Esophagus muscularis mucosa (tissue), 4 donors: ENCODE data around the gene THSD4. TPM values are rescaled to one million over a fixed set of nuclear protein-coding genes. Genes with fewer than 3 reads are reported as not detected.

Experiments used
- DNase-seq: peaks from one replicate; pipeline ENCODE4 v3.0.0-alpha.2; 2017; ENCODE audit errors: extremely low spot score
- H3K27ac ChIP-seq, 4 donors: fragments of 200-600 bp; sonication (generic); replicated peaks in 1 of 4; 1 replicate in 3 of 4; 2 replicates in 1 of 4; pipeline ENCODE4 v1.5.1; 2016 to 2019; ENCODE audit warnings: mild to moderate bottlenecking in 1 of 4
- H3K27me3 ChIP-seq, 4 donors: fragments of 200-600 bp; sonication (generic); one replicate each; pipeline versions ENCODE4 v1.5.1 to v1.6.0; 2016 to 2019
- H3K36me3 ChIP-seq, 4 donors: fragments of 200-600 bp; sonication (generic); one replicate each; pipeline ENCODE4 v1.5.1; 2016 to 2019
- H3K4me1 ChIP-seq, 4 donors: fragments of 200-600 bp; sonication (generic); one replicate each; pipeline ENCODE4 v1.5.1; 2016 to 2019
- H3K4me3 ChIP-seq, 4 donors: fragments of 200-600 bp; sonication (generic); 1 replicate in 2 of 4; 2 replicates in 2 of 4; pipeline ENCODE4 v1.5.1; 2016 to 2019; ENCODE audit warnings: mild to moderate bottlenecking in 4 of 4, moderate library complexity in 1 of 4
- H3K9me3 ChIP-seq, 4 donors: fragments of 200-600 bp; sonication (generic); 1 replicate in 3 of 4; 2 replicates in 1 of 4; pipeline ENCODE4 v1.5.1; 2016 to 2019
- EP300 ChIP-seq: sonication (generic); formaldehyde crosslinking; IDR thresholded peaks from one replicate; pipeline ENCODE4 v1.6.1; 2017; ENCODE audit warnings: antibody characterized with exemption
- POLR2A ChIP-seq: fragments of 450-650 bp; IDR thresholded peaks from one replicate; pipeline ENCODE4 v1.6.1; 2017; ENCODE audit warnings: antibody characterized with exemption, moderate library complexity, mild to moderate bottlenecking, low read depth
- POLR2AphosphoS5 ChIP-seq, 2 donors: sonication (generic); formaldehyde crosslinking; IDR thresholded peaks; one replicate each; pipeline ENCODE4 v1.6.1; 2017; ENCODE audit warnings: antibody characterized with exemption in 2 of 2
- WGBS: methylation state at CpG from one replicate; pipeline ENCODE4 v1.1.5; 2018; 5-methylcytosine and 5-hydroxymethylcytosine counted together
- intact Hi-C: fragments of 100-400 bp; cut with DNase I; formaldehyde crosslinking; loops from one replicate; pipeline ENCODE4 v1.15.1; 2023
- total RNA-seq, 4 donors: library from RNA; depleted of rRNA; stranded (reverse); fragments of >200 nt; gene quantifications; one replicate each; pipeline versions ENCODE4 v1.1.0 to v1.2.1, GENCODE V29; 2016
- TF ChIP-seq, protein P1 (sequence below), 3 experiments: fragments of 200-600 bp in 2 of 3; fragments of 450-650 bp in 1 of 3; sonication (generic) in 2 of 3; IDR thresholded peaks; one replicate each; pipeline ENCODE4 v1.5.1; 2017 to 2019; ENCODE audit warnings: antibody characterized with exemption in 3 of 3, mild to moderate bottlenecking in 2 of 3, moderate library complexity in 1 of 3

Gene THSD4
- total RNA-seq, 4 donors from 2014 or later, result 3.2 to 6.6 (median 5.6) TPM

DNA sequence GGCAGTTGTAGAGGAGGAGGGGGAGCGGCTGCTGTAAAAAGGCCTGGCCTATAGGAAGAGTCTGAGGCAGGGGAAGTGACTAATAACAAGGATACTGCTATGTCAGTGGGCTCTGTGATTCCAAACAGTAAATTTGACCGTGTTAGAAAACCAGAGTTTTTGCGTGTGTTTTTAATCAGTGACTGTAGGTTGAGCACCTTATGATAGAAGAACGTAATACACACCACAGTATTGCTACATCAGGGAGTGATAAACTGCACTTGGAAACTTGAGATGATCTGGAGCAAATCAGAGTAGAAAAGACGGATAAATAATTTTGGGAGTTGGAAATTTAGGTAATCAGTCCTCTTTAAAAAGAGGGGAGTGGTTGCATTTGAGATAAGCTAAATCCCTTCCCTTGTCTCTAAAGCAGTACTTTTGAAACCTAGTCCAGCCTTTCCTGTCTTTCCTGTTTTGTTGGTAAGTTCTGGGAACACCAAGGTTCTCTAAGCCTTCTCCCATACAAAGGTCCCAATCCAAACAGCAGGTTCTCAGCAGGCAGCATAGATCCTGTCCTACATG lies 564.6 kb downstream of the THSD4 start:
- no peak for DNase-seq
- Histone ChIP-seq H3K4me3 (no peak overlapping the region), H3K27me3 (no peaks in the 10 kb centered on the region), H3K4me1 (peaks cover 28 to 37% (median 32%) of the 10 kb centered on the region in 4 donors), H3K27ac (peak overlapping the region in 2 of 4 donors; percentile 15 to 18), H3K36me3 (no peaks in the 10 kb centered on the region), H3K9me3 (no peaks in the 10 kb centered on the region)
- 73% methylated on average over 5 of the region's 5 CpGs for WGBS
- intact Hi-C loops, result no loop called here
- TF ChIP-seq EP300 (no peak), POLR2A (no peak)
- TF ChIP-seq, protein P1, sequence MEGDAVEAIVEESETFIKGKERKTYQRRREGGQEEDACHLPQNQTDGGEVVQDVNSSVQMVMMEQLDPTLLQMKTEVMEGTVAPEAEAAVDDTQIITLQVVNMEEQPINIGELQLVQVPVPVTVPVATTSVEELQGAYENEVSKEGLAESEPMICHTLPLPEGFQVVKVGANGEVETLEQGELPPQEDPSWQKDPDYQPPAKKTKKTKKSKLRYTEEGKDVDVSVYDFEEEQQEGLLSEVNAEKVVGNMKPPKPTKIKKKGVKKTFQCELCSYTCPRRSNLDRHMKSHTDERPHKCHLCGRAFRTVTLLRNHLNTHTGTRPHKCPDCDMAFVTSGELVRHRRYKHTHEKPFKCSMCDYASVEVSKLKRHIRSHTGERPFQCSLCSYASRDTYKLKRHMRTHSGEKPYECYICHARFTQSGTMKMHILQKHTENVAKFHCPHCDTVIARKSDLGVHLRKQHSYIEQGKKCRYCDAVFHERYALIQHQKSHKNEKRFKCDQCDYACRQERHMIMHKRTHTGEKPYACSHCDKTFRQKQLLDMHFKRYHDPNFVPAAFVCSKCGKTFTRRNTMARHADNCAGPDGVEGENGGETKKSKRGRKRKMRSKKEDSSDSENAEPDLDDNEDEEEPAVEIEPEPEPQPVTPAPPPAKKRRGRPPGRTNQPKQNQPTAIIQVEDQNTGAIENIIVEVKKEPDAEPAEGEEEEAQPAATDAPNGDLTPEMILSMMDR (IDR thresholded peaks at IDR 0.05), result no peak

DNA sequence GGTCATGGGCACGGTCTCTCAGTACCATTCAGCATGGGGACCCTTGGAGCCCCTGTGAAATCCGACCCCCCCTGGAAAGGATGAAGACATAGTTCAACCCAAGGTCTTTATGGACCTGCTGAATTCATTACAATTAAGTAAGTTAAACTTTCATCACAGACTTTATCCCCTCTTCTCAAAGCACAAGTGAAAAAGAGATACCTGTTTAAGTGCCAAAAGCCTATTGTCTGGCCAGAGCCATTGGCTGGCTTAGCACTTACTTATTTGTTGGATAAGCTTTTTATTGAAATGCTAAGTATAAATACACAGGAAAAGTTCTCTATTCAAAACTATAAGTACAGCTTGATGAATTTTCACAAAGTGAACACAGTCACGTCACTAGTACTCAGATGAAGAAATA lies 566.7 kb downstream of the THSD4 start:
- no peak overlapping the region for H3K4me3 ChIP-seq
- H3K9me3 ChIP-seq, result no peaks in the 10 kb centered on the region
- WGBS, result 96% methylated on average over 3 of the region's 3 CpGs
- TF ChIP-seq POLR2AphosphoS5 (IDR thresholded peaks at IDR 0.05) (no peak), EP300 (no peak), POLR2A (no peak)
- TF ChIP-seq, protein P1 (IDR thresholded peaks at IDR 0.05), result no peak
- peaks cover 21 to 36% (median 27%) of the 10 kb centered on the region in 4 donors for H3K4me1 ChIP-seq
- H3K36me3 ChIP-seq, result no peaks in the 10 kb centered on the region
- intact Hi-C loops, result no loop called here
- DNase-seq, result peak; percentile 60
- no peak overlapping the region for H3K27ac ChIP-seq
- H3K27me3 ChIP-seq, result no peaks in the 10 kb centered on the region

GRCh38 chr15:71683411-71684274 lies 568.4 kb downstream of the THSD4 start:
- intact Hi-C loops, result no loop called here
- TF ChIP-seq POLR2A (no peak), EP300 (no peak), POLR2AphosphoS5 (IDR thresholded peaks at IDR 0.05) (no peak)
- TF ChIP-seq, protein P1 (IDR thresholded peaks at IDR 0.05), result no peak
- WGBS, result 83% methylated on average over 9 of the region's 9 CpGs

DNA sequence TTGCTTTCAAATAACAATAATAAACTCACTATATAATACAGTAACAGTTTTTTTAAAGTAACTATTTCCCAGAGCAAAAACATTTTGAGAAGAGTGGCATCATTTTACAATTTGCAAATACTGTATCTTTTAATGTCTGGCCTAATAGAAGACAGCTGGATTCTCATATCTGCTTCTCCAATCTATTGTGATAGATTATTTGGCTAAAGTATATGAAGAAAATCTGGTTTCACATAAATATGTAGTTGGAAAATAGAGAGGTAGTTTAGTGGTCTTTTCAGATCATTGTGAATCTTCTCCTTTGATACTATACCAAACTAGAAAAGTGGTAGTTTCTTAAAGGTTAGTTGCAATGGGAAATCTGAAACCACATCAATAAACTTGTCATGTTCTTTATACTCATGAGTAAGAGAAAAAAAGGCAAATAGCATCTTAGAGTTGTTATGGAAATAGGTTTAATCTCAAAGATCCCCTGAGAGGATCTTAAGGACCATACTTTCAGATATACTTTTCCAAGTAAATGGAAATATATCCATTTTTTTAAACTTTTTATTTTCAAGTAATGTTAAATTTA lies 570.2 kb downstream of the THSD4 start:
- intact Hi-C loops, result no loop called here
- Histone ChIP-seq H3K4me3 (no peak overlapping the region), H3K4me1 (peaks cover 0 to 9% (median 0%) of the 10 kb centered on the region in 4 donors), H3K27ac (no peak overlapping the region), H3K27me3 (no peaks in the 10 kb centered on the region), H3K36me3 (no peaks in the 10 kb centered on the region), H3K9me3 (no peaks in the 10 kb centered on the region)
- TF ChIP-seq POLR2AphosphoS5 (IDR thresholded peaks at IDR 0.05) (no peak), POLR2A (no peak), EP300 (no peak)
- TF ChIP-seq, protein P1 (IDR thresholded peaks at IDR 0.05), result no peak
- DNase-seq, result no peak

More at GRCh38 chr15:71683411-71684274, 568.4 kb downstream of the THSD4 start:
- Histone ChIP-seq H3K4me3 (no peak overlapping the region), H3K9me3 (no peaks in the 10 kb centered on the region), H3K27me3 (no peaks in the 10 kb centered on the region), H3K36me3 (no peaks in the 10 kb centered on the region), H3K27ac (no peak overlapping the region), H3K4me1 (peaks cover 6 to 23% (median 12%) of the 10 kb centered on the region in 4 donors)
- peak; percentile 81 for DNase-seq
